Measurements from ENCODE around the gene HOXB6.

Gene HOXB6

GRCh38 chr17:48556229-48556575, 48.6 kb downstream of the HOXB6 start:
- ChIA-PET POLR2A (no interaction called here), CTCF (interaction anchor here (0.8 to 1.4 kb wide), 3 partner anchors 14 to 248 kb away, joined by 3 read pairs; partner anchors contain the start of gene HOXB1)
- no peak for DNase-seq (ENCODE audit: extremely low spot score)
- TF ChIP-seq CTCF (IDR thresholded peaks at IDR 0.05; ENCODE audit: control extremely low read depth, extremely low read depth, low read depth, missing control alignments): no peak

- POLR2A ChIA-PET: no interaction called here
- no peak for DNase-seq (ENCODE audit: extremely low spot score)
- no peak for TF ChIP-seq CTCF (IDR thresholded peaks at IDR 0.05; ENCODE audit: control extremely low read depth, extremely low read depth, low read depth, missing control alignments)
- CTCF ChIA-PET: interaction anchor here (0.9 to 1.2 kb wide), 3 partner anchors 24 to 296 kb away, joined by 3 read pairs; partner anchors contain the start of gene HOXB1
These were observed 49.2 kb downstream of the HOXB6 start for GRCh38 chr17:48555258-48556228.

- CTCF ChIA-PET: interaction anchor here (1.1 to 1.2 kb wide), 2 partner anchors 203 to 295 kb away, joined by 3 read pairs; no protein-coding TSS in a partner anchor
These were observed 50.2 kb downstream of the HOXB6 start for GRCh38 chr17:48554412-48555257.

GRCh38 chr17:48553826-48554225, 51.0 kb downstream of the HOXB6 start:
- no peak for TF ChIP-seq CTCF (IDR thresholded peaks at IDR 0.05; ENCODE audit: control extremely low read depth, extremely low read depth, low read depth, missing control alignments)
- ChIA-PET CTCF (no interaction called here), POLR2A (no interaction called here)
- no peak for DNase-seq (ENCODE audit: extremely low spot score)

More at GRCh38 chr17:48554412-48555257, 50.2 kb downstream of the HOXB6 start:
- no peak for DNase-seq (ENCODE audit: extremely low spot score)
- no peak for TF ChIP-seq CTCF (IDR thresholded peaks at IDR 0.05; ENCODE audit: control extremely low read depth, extremely low read depth, low read depth, missing control alignments)
- POLR2A ChIA-PET: no interaction called here

- ChIA-PET POLR2A (no interaction called here), CTCF (interaction anchor here (1.2 kb wide), 1 partner anchor 8 kb away, joined by 3 read pairs; no protein-coding TSS in a partner anchor)
- no peak for TF ChIP-seq CTCF (IDR thresholded peaks at IDR 0.05; ENCODE audit: control extremely low read depth, extremely low read depth, low read depth, missing control alignments)
- DNase-seq (ENCODE audit: extremely low spot score): no peak
These were observed 51.6 kb downstream of the HOXB6 start for GRCh38 chr17:48553190-48553547.

Measured in GM10248 (cell line).